ENCODE data around the gene BAIAP2L1. TPM values are rescaled to one million over a fixed set of nuclear protein-coding genes. Genes with fewer than 3 reads are reported as not detected.

The BAIAP2L1 gene
- total RNA-seq, 1 experiment from 2014 or later = 120 TPM

DNA sequence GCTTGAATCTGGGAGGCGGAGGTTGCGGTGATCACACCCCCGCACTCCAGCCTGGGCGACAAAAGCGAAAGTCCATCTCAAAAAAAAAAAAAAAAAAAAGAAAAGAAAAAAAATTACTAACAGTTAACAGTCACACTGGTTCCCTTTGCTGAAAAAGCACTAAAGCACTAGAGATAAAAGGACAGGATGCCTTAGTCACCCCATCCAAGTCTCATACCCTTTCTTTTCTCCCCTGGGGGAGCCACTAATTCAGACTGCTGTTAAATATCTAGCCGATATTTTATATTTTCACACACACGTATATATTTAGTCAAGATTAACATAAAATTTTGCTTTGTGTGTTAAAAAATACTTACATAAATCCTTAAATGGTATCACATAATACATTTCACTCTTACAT is 25.2 kb downstream of the BAIAP2L1 start:
- TF ChIP-seq, protein P1, sequence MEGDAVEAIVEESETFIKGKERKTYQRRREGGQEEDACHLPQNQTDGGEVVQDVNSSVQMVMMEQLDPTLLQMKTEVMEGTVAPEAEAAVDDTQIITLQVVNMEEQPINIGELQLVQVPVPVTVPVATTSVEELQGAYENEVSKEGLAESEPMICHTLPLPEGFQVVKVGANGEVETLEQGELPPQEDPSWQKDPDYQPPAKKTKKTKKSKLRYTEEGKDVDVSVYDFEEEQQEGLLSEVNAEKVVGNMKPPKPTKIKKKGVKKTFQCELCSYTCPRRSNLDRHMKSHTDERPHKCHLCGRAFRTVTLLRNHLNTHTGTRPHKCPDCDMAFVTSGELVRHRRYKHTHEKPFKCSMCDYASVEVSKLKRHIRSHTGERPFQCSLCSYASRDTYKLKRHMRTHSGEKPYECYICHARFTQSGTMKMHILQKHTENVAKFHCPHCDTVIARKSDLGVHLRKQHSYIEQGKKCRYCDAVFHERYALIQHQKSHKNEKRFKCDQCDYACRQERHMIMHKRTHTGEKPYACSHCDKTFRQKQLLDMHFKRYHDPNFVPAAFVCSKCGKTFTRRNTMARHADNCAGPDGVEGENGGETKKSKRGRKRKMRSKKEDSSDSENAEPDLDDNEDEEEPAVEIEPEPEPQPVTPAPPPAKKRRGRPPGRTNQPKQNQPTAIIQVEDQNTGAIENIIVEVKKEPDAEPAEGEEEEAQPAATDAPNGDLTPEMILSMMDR (IDR thresholded peaks at IDR 0.05) = no peak
- TF ChIP-seq, protein P2, sequence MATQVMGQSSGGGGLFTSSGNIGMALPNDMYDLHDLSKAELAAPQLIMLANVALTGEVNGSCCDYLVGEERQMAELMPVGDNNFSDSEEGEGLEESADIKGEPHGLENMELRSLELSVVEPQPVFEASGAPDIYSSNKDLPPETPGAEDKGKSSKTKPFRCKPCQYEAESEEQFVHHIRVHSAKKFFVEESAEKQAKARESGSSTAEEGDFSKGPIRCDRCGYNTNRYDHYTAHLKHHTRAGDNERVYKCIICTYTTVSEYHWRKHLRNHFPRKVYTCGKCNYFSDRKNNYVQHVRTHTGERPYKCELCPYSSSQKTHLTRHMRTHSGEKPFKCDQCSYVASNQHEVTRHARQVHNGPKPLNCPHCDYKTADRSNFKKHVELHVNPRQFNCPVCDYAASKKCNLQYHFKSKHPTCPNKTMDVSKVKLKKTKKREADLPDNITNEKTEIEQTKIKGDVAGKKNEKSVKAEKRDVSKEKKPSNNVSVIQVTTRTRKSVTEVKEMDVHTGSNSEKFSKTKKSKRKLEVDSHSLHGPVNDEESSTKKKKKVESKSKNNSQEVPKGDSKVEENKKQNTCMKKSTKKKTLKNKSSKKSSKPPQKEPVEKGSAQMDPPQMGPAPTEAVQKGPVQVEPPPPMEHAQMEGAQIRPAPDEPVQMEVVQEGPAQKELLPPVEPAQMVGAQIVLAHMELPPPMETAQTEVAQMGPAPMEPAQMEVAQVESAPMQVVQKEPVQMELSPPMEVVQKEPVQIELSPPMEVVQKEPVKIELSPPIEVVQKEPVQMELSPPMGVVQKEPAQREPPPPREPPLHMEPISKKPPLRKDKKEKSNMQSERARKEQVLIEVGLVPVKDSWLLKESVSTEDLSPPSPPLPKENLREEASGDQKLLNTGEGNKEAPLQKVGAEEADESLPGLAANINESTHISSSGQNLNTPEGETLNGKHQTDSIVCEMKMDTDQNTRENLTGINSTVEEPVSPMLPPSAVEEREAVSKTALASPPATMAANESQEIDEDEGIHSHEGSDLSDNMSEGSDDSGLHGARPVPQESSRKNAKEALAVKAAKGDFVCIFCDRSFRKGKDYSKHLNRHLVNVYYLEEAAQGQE (IDR thresholded peaks at IDR 0.05; ENCODE audit: insufficient read depth in 1 of 2, low read depth in 2 of 2, low read length in 1 of 2) = no peak
- TF ChIP-seq POLR2AphosphoS5 (IDR thresholded peaks at IDR 0.05; ENCODE audit: low read depth, low read length) = no peak
- no peak for TF ChIP-seq TCF7L2 (IDR thresholded peaks at IDR 0.05; ENCODE audit: low read depth, low read length)
- TF ChIP-seq SIN3A (IDR thresholded peaks at IDR 0.05; ENCODE audit: borderline replicate concordance, insufficient read depth, low read depth, low read length) = no peak
- no peak overlapping the region for H3K4me3 ChIP-seq (ENCODE audit: low read depth in 2 of 2, low read length in 2 of 2)
- H3K27me3 ChIP-seq (ENCODE audit: control insufficient read depth, insufficient read depth, low read length) = no peaks in the 10 kb centered on the region
- ChIA-PET POLR2A (interaction anchor here (0.7 kb wide), 1 partner anchor 1283 kb away, joined by 12 read pairs; no protein-coding TSS in a partner anchor), CTCF (interaction anchor here (0.6 kb wide), 1 partner anchor 42 kb away, joined by 4 read pairs; no protein-coding TSS in a partner anchor)
- H3K9me3 ChIP-seq (ENCODE audit: control insufficient read depth, insufficient read depth, low read depth, low read length) = no peaks in the 10 kb centered on the region
- peaks cover 58% of the 10 kb centered on the region for H3K4me1 ChIP-seq (ENCODE audit: control insufficient read depth, insufficient read depth, low read length)
- ATAC-seq (no peak), DNase-seq (ENCODE audit: low read depth, low spot score) (no peak)
- BruUV-seq (replicated peaks) = no TSS peak
- intact Hi-C loops (cut with micrococcal nuclease; ENCODE audit: unreplicated experiment) = no loop called here
- in situ Hi-C loops (cut with HindIII; ENCODE audit: low pct_unique_long_range_greater_than_20kb, low sequenced_read_pairs) = loop anchor here (25.0 kb wide), 1 partner anchor 88 kb away; the partner anchor contains the start of gene BRI3
- H3K27ac ChIP-seq (ENCODE audit: low read length) = peak overlapping the region; percentile 32; the same call in 1 of the 2 replicates
- H3K36me3 ChIP-seq (ENCODE audit: control insufficient read depth, insufficient read depth, low read length) = no peaks in the 10 kb centered on the region

DNA sequence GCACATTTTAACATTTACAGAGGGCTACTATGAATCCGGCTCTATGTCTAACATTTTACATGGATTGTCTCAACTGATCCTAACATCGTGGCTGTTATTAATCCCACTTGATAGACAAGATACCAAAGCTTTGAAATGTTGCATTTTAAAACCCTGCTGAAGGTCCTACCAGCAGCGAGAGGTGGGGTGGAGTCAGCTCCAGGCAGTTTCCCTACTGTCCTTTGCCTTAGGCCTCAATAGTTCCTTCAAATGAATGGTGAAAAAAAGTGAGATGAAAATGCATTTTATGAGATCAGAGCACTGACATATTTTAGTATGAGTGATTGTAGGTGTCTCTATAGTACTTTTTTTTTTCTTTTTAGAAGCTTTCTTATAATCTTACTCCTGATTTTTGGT is 26.6 kb downstream of the BAIAP2L1 start:
- Histone ChIP-seq H3K27me3 (ENCODE audit: control insufficient read depth, insufficient read depth, low read length) (no peaks in the 10 kb centered on the region), H3K4me3 (ENCODE audit: low read depth in 2 of 2, low read length in 2 of 2) (no peak overlapping the region), H3K4me1 (ENCODE audit: control insufficient read depth, insufficient read depth, low read length) (peaks cover 62% of the 10 kb centered on the region), H3K27ac (ENCODE audit: low read length) (peak overlapping the region; percentile 89), H3K36me3 (ENCODE audit: control insufficient read depth, insufficient read depth, low read length) (no peaks in the 10 kb centered on the region), H3K9me3 (ENCODE audit: control insufficient read depth, insufficient read depth, low read depth, low read length) (no peaks in the 10 kb centered on the region)
- no peak for ATAC-seq
- ChIA-PET POLR2A (no interaction called here), CTCF (interaction anchor here (0.6 kb wide), 1 partner anchor 45 kb away, joined by 4 read pairs; no protein-coding TSS in a partner anchor)
- no peak for TF ChIP-seq TCF7L2 (IDR thresholded peaks at IDR 0.05; ENCODE audit: low read depth, low read length)
- no peak for TF ChIP-seq SIN3A (IDR thresholded peaks at IDR 0.05; ENCODE audit: borderline replicate concordance, insufficient read depth, low read depth, low read length)
- TF ChIP-seq, protein P2 (IDR thresholded peaks at IDR 0.05; ENCODE audit: insufficient read depth in 1 of 2, low read depth in 2 of 2, low read length in 1 of 2) = no peak
- no peak for TF ChIP-seq POLR2AphosphoS5 (IDR thresholded peaks at IDR 0.05; ENCODE audit: low read depth, low read length)
- TF ChIP-seq, protein P1 (IDR thresholded peaks at IDR 0.05) = no peak
- BruUV-seq (replicated peaks) = TSS peak; percentile 20
- intact Hi-C loops (cut with micrococcal nuclease; ENCODE audit: unreplicated experiment) = no loop called here
- in situ Hi-C loops (cut with HindIII; ENCODE audit: low pct_unique_long_range_greater_than_20kb, low sequenced_read_pairs) = no loop called here
- no peak for DNase-seq (ENCODE audit: low read depth, low spot score)

Measured in Panc1 (cell line).